Activated CD8-positive, alpha-beta memory T cell treated with anti-CD3 and anti-CD28 coated beads for 36 hours (primary cell): ENCODE results near the gene SPRN. TPM values are rescaled to one million over a fixed set of nuclear protein-coding genes. Genes with fewer than 3 reads are reported as not detected.
"Not testable (repeated sequence)": the region's sequence is repeated elsewhere in the genome, so short reads cannot be mapped to it uniquely, and the experiment has no call there.

Source experiments
- CTCF ChIA-PET: fragments of 350-600 bp; sonication (Branson Sonifier 250); formaldehyde crosslinking; loops from one replicate; lab custom pipeline; 2021; ENCODE audit warnings: antibody characterized with exemption; lab: Charles Lee
- POLR2A ChIA-PET: fragments of 350-600 bp; sonication (Branson Sonifier 250); formaldehyde crosslinking; loops from one replicate; lab custom pipeline; 2021; ENCODE audit warnings: antibody characterized with exemption; lab: Charles Lee
- total RNA-seq, 2 experiments: library from RNA; stranded (reverse); gene quantifications; one replicate each; pipeline ENCODE4 v1.2.3, GENCODE V29; 2021

The SPRN gene
- not detected for total RNA-seq

- POLR2A ChIA-PET: not testable (repeated sequence)
Measured at GRCh38 chr10:133424601-133425000, at the start of gene SPRN. Gene SPRN, minus strand, starts transcription at chr10:133424625. Its CDS starts 944 bp downstream, at chr10:133423681.

GRCh38 chr10:133474027-133474426, 49.6 kb upstream of the SPRN start:
- ChIA-PET POLR2A (no interaction called here), CTCF (no interaction called here)

More at GRCh38 chr10:133424601-133425000, at the start of gene SPRN:
- CTCF ChIA-PET: not testable (repeated sequence)

- ChIA-PET POLR2A (no interaction called here), CTCF (no interaction called here)
Measured at GRCh38 chr10:133473270-133473669, 48.8 kb upstream of the SPRN start.

- ChIA-PET POLR2A (no interaction called here), CTCF (interaction anchor here (0.5 kb wide), 1 partner anchor 141 kb away, joined by 5 read pairs; no protein-coding TSS in a partner anchor)
Measured at GRCh38 chr10:133471300-133472109, 47.1 kb upstream of the SPRN start.

- POLR2A ChIA-PET, CTCF ChIA-PET: not testable (repeated sequence)
Measured at GRCh38 chr10:133469205-133469604, 44.8 kb upstream of the SPRN start.

- POLR2A ChIA-PET: no interaction called here
- CTCF ChIA-PET: interaction anchor here (1.0 kb wide), 1 partner anchor 28 kb away, joined by 3 read pairs; no protein-coding TSS in a partner anchor
Measured at GRCh38 chr10:133467286-133467911, 43.0 kb upstream of the SPRN start.

- CTCF ChIA-PET: interaction anchor here (1.0 kb wide), 1 partner anchor 28 kb away, joined by 3 read pairs; no protein-coding TSS in a partner anchor
- POLR2A ChIA-PET: no interaction called here
Measured at GRCh38 chr10:133466683-133467275, 42.4 kb upstream of the SPRN start.

GRCh38 chr10:133465950-133466474, 41.6 kb upstream of the SPRN start:
- ChIA-PET CTCF (interaction anchor here (1.0 kb wide), 1 partner anchor 27 kb away, joined by 3 read pairs; no protein-coding TSS in a partner anchor), POLR2A (no interaction called here)

GRCh38 chr10:133465191-133465949, 40.9 kb upstream of the SPRN start:
- CTCF ChIA-PET: no interaction called here
- POLR2A ChIA-PET: no interaction called here

GRCh38 chr10:133464582-133465031, 40.2 kb upstream of the SPRN start:
- ChIA-PET POLR2A (no interaction called here), CTCF (no interaction called here)

GRCh38 chr10:133462512-133463305, 38.3 kb upstream of the SPRN start:
- ChIA-PET POLR2A (no interaction called here), CTCF (no interaction called here)

- CTCF ChIA-PET: no interaction called here
- POLR2A ChIA-PET: no interaction called here
Measured at GRCh38 chr10:133461841-133462240, 37.4 kb upstream of the SPRN start.

- CTCF ChIA-PET: interaction anchor here (0.6 kb wide), 1 partner anchor 132 kb away, joined by 3 read pairs; no protein-coding TSS in a partner anchor
- POLR2A ChIA-PET: no interaction called here
Measured at GRCh38 chr10:133461027-133461426, 36.6 kb upstream of the SPRN start.

GRCh38 chr10:133460208-133460769, 35.9 kb upstream of the SPRN start:
- CTCF ChIA-PET: no interaction called here

GRCh38 chr10:133459454-133460207, 35.2 kb upstream of the SPRN start:
- POLR2A ChIA-PET: no interaction called here
- CTCF ChIA-PET: no interaction called here

More at GRCh38 chr10:133460208-133460769, 35.9 kb upstream of the SPRN start:
- POLR2A ChIA-PET: no interaction called here

GRCh38 chr10:133458710-133459453, 34.5 kb upstream of the SPRN start:
- CTCF ChIA-PET: no interaction called here
- POLR2A ChIA-PET: no interaction called here
